HG02884 (cell line): ENCODE results near the gene MTERF4.

Experiments used
- ATAC-seq: cut with Tn5 transposase; IDR thresholded peaks from one replicate; pipeline ENCODE4 v1.9.1; 2021; ENCODE audit warnings: mild to moderate bottlenecking, moderate library complexity; ENCODE audit not compliant: unreplicated experiment

Gene MTERF4

DNA sequence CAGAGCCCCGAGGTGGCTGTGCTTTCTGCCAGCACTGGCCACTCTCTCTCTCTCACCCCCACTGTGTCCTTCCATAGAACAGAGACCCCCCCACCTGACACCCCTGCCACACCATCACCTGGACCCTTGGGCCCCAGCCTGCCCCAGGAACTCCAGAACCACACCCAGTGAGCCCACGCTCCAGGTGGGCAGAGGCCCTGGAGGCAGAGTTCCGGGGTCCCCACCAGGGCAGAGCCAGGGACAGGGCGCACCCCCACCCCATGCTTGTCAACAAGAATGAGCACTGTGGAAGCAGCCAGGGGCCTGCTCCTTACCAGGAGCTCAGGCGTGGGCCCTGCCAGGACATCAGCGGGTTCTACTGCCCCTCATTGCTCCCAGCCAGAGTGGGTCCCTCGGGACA, 32.6 kb upstream of the MTERF4 start:
- no peak for ATAC-seq

- no peak for ATAC-seq
Observed at GRCh38 chr2:241133436-241133820, 31.3 kb upstream of the MTERF4 start.

- no peak for ATAC-seq
Observed at GRCh38 chr2:241132538-241133435, 30.7 kb upstream of the MTERF4 start.

- no peak for ATAC-seq
Observed at GRCh38 chr2:241131531-241131930, 29.4 kb upstream of the MTERF4 start.

GRCh38 chr2:241130316-241130715, 28.2 kb upstream of the MTERF4 start:
- ATAC-seq: no peak

- no peak for ATAC-seq
Observed at GRCh38 chr2:241129086-241129871, 27.2 kb upstream of the MTERF4 start.

DNA sequence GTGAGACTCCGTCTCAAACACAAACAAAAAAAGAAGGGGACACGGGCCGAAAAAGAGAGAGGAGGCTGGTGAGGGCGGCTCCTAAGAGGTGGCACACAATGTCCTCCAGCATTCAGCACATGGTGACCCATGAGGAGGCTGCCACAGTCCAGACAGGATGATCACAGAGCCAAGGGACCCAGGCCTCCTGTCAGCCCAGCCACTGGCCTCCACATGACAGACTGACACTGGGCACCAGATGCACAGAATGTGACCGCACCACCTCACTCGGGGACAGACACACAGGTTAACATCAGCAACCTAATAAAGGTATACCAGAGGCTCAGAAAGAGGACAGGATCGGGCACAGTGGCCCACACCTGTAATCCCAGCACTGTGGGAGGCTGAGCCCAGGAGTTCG, 26.2 kb upstream of the MTERF4 start:
- no peak for ATAC-seq

GRCh38 chr2:241126771-241127202, 24.7 kb upstream of the MTERF4 start:
- ATAC-seq: no peak

- no peak for ATAC-seq
Observed at GRCh38 chr2:241126201-241126611, 24.1 kb upstream of the MTERF4 start.

DNA sequence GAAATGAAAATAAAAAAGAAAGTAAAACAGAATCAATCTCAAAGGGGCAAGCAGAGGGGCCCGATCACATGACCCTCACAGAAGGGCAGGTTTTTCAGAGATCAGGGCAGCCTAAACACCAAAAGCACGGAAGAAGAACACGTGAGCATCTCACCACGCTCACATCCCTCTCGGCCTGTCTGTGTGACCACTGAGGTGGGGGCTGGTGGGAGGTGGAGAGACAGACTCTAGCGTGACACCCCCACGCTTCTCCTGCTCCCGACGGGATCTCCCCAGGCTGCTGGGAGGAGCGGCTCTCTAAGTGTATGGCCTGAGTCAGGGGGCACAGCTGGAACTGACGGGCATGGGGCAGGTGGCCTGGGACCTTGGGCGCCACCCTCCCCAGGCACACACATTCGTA, 23.5 kb upstream of the MTERF4 start:
- no peak for ATAC-seq

GRCh38 chr2:241123816-241124536, 21.9 kb upstream of the MTERF4 start:
- no peak for ATAC-seq

- ATAC-seq: no peak
Observed at GRCh38 chr2:241122376-241123002, 20.4 kb upstream of the MTERF4 start.

GRCh38 chr2:241121008-241121407, 18.9 kb upstream of the MTERF4 start:
- no peak for ATAC-seq

DNA sequence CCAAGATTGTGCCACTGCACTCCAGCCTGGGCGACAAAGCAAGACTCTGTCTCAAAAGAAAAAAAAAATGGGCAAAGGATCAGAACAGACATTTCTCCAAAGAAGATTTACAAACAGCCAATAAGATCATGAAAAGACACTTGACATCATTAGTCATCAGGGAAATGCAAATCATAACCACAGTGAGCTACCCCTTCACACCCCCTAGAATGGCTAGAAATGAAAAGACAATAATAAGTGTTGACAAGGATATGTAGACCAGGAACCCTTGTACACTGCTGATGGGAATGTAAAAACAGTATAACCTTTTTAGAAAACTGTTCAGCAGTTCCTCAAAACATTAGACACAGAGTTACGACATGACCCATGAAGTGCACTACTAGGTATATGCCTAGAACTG, 18.4 kb upstream of the MTERF4 start:
- no peak for ATAC-seq

DNA sequence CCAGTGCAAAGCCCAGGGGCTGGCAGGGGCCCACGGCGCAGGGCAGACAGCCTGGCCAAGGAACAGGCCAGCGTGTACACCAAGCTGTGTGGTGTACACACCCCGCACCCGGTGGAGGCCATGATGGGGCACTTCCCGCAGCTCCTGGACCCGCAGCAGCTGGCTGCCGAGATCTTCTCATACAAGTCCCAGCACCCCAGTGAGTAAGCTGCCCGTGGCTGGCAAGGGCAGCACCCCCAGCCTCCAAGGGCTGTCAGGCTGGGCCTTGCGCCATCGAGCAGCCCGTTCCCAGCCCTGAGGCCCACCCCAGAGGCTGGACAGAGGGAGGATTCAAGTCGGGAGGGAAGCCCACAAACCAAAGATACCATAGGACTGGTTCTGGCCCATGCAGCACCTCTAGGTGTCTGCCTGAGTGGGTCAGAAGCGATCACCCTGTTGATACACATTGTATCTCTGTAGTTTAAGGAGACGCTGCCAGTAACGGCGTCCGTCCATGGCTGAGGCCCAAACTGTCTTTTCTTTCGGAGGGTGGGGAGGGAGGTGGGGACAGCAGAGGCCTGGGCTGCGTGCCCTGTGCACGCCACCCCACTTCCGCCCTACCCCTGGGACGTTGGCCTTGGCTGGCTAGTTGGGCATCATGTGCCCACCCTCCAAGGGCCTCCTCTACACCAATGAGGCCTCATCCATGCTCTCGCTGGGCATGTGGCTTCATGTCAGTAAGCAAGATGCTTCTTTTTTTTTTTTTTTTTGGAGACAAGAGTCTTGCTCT, 16.8 kb upstream of the MTERF4 start:
- no peak for ATAC-seq

GRCh38 chr2:241116606-241117560, 14.8 kb upstream of the MTERF4 start:
- ATAC-seq: no peak

DNA sequence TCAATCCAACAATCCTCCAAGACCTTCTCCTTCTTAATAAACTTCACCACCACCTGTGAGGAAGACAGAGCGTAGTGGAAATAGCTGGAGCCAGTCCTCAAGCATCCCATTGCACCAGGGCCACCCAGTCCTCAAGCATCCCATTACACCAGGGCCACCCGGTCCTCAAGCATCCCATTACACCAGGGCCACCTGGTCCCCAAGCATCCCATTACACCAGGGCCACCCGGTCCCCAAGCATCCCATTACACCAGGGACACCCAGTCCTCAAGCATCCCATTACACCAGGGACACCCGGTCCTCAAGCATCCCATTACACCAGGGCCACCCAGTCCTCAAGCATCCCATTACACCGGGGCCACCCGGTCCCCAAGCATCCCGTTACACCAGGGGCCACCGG, 13.3 kb upstream of the MTERF4 start:
- ATAC-seq: no peak

GRCh38 chr2:241114836-241115235, 12.7 kb upstream of the MTERF4 start:
- no peak for ATAC-seq

DNA sequence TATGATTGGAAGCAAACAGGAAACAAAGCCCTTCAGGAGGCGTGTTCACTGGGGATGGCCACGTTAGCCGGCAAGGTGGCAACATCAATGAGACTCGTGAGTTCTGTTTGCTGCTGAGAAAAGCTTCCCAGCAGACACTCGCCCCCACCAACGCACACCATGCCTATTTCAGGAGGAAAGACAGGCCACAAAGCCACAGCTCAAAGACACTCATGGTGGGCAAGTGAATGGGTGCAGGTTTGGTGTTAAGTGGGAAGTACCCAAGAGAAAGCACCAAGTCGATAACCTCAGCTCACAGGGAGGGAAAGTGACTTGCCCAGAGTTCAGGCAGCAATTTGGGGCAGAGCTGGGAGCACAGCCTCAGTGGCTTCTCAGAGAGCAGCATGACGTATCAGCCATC, 10.5 kb upstream of the MTERF4 start:
- ATAC-seq: no peak
